ENCODE results near the gene SPON1. TPM values are rescaled to one million over a fixed set of nuclear protein-coding genes. Genes with fewer than 3 reads are reported as not detected.

Gene SPON1
- total and polyA plus RNA-seq, 2 of the 8 experiments (the other 6 are each of a cell fraction or from before 2014, with no cell fraction given) = 1.5 to 5.4 TPM

- Histone ChIP-seq H4K8ac (ENCODE audit: extremely low read depth, insufficient read depth, low read length) (no peak overlapping the region), H2AFZ (ENCODE audit: low read length) (no peak overlapping the region), H3K4me1 (replicated peaks in 1 of 4; ENCODE audit: control insufficient read depth in 3 of 4, insufficient read depth in 4 of 4, low read length in 3 of 4) (peaks cover 0 to 7% (median 4%) of the 10 kb centered on the region in 4 experiments; a peak in 6 of 7 replicates), H3K18ac (ENCODE audit: extremely low read depth, low read length) (no peak overlapping the region), H2BK20ac (ENCODE audit: low read length) (no peak overlapping the region), H4K91ac (replicated peaks; ENCODE audit: insufficient read length, low read length) (no peak overlapping the region), H3K4me3 (ENCODE audit: extremely low read depth in 1 of 4, insufficient read depth in 2 of 4, low read depth in 3 of 4, low read length in 4 of 4) (no peak overlapping the region), H4K20me1 (replicated peaks in 1 of 2; ENCODE audit: control insufficient read depth in 1 of 2, insufficient read depth in 2 of 2, low read length in 2 of 2) (no peaks in the 10 kb centered on the region), H3K36me3 (ENCODE audit: control insufficient read depth in 2 of 4, insufficient read depth in 4 of 4, low read length in 3 of 4) (no peaks in the 10 kb centered on the region), H2BK12ac (ENCODE audit: low read depth, low read length) (no peak overlapping the region), H2BK120ac (replicated peaks; ENCODE audit: low read depth, low read length) (no peak overlapping the region), H3K4me2 (ENCODE audit: insufficient read depth in 1 of 2, low read depth in 2 of 2, low read length in 2 of 2) (no peak overlapping the region), H3K23ac (ENCODE audit: insufficient read length) (no peak overlapping the region), H3K27ac (ENCODE audit: low read depth, low read length) (no peak overlapping the region), H3K4ac (replicated peaks; ENCODE audit: insufficient read length, low read depth, low read length) (no peak overlapping the region), H3K56ac (replicated peaks; ENCODE audit: insufficient read length, low read depth, low read length) (no peak overlapping the region), H3K79me1 (ENCODE audit: low read depth, low read length) (no peaks in the 10 kb centered on the region), H3K79me2 (ENCODE audit: control insufficient read depth in 1 of 2, insufficient read depth in 2 of 2, low read length in 2 of 2) (no peaks in the 10 kb centered on the region), H2BK5ac (ENCODE audit: low read depth, low read length) (no peak overlapping the region), H3K9ac (replicated peaks in 1 of 4; ENCODE audit: extremely low read depth in 1 of 4, low read depth in 3 of 4, low read length in 3 of 4) (no peak overlapping the region), H3K9me3 (ENCODE audit: insufficient read depth in 2 of 2, low read depth in 1 of 2, low read length in 1 of 2) (no peaks in the 10 kb centered on the region), H3K27me3 (replicated peaks in 1 of 4; ENCODE audit: control insufficient read depth in 3 of 4, extremely low read depth in 1 of 4, insufficient read depth in 3 of 4, low read length in 3 of 4) (peaks cover 0 to 2% (median 0%) of the 10 kb centered on the region in 4 experiments; a peak in 3 of 7 replicates), H3K14ac (ENCODE audit: insufficient read length) (no peak overlapping the region), H3K23me2 (ENCODE audit: low read depth, low read length) (no peaks in the 10 kb centered on the region; the same call in 1 of the 2 replicates), H4K5ac (ENCODE audit: insufficient read length, low read depth, low read length) (no peak overlapping the region), H2BK15ac (ENCODE audit: low read length) (no peak overlapping the region), H2AK5ac (ENCODE audit: low read depth, low read length) (no peak overlapping the region)
- ChIA-PET CTCF (ENCODE audit: partially characterized antibody) (interaction anchor here (0.9 to 11.3 kb wide), 18 partner anchors 8 to 306 kb away, joined by 3 to 101 read pairs (median 8); partner anchors contain the start of gene SPON1), POLR2A (ENCODE audit: partially characterized antibody) (no interaction called here)
- no peak for DNase-seq (ENCODE audit: low read depth in 1 of 2, low spot score in 2 of 2)
- TF ChIP-seq KDM5A (IDR thresholded peaks at IDR 0.05; ENCODE audit: low read length) (no peak), CHD1 (IDR thresholded peaks at IDR 0.05; ENCODE audit: low read depth, low read length) (no peak), POLR2A (IDR thresholded peaks at IDR 0.05; ENCODE audit: control extremely low read depth in 1 of 2, low read depth in 2 of 2, low read length in 2 of 2) (no peak), EGR1 (IDR thresholded peaks at IDR 0.05; ENCODE audit: borderline replicate concordance, low read depth, low read length) (no peak), SRF (IDR thresholded peaks at IDR 0.05; ENCODE audit: low read depth, low read length) (no peak), HDAC2 (IDR thresholded peaks at IDR 0.05; ENCODE audit: borderline replicate concordance in 1 of 2, low read depth in 2 of 2, low read length in 2 of 2) (no peak), JUN (IDR thresholded peaks at IDR 0.05; ENCODE audit: low read depth, low read length) (no peak), KDM1A (IDR thresholded peaks at IDR 0.05; ENCODE audit: borderline replicate concordance, low read length) (no peak), POU5F1 (IDR thresholded peaks at IDR 0.05; ENCODE audit: low read depth, low read length) (no peak)
- WGBS, 2 experiments (ENCODE audit: extremely low coverage in 1 of 2, insufficient coverage in 1 of 2, insufficient read length in 1 of 2, insufficient replicate concordance in 2 of 2, low coverage in 1 of 2, low lambda C conversion rate in 2 of 2, missing lambda C conversion rate in 1 of 2) = 90% methylated on average over 3 of the region's 3 CpGs; no CpG with 5 or more reads in 1 of the 2 experiments
- FAIRE-seq = no peak
Measured at GRCh38 chr11:13954591-13954990, 7.9 kb upstream of the SPON1 start.
